ENCODE results near the gene MYOT.

The MYOT gene

DNA sequence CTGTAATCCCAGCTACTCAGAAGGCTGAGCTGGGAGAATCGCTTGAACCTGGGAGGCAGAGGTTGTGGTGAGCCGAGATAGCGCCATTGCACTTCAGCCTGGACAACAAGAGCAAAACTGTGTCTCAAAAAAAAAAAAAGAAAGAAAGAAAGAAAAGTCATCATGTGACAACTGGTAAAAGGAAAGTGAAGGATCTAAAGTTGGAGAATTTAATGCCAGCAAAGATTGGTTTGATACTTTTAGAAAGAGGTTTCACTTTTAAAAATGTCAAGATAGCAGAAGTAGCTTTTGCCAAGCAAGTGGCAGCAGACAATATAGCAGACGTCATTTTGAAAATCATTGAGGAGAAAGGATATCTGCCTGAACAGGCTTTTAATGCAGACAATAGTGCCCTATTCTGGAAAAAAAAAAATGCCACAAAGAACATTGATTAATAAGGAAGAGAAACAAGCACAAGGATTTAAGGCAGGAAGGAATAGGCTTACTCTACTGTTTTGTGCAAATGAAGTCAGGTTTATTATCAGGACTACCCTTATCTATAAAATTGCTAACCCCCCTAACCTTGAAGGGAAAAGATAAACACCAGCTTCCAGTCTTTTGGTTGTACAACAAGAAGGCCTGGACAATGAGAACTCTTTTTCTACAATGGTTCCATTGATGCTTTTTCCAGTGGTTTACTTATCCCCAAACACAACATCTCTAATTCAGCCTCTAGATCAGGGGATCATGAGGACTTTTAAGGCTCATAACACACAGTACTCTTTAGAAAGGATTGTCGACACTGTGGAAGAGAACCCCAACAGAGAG, 33.6 kb downstream of the MYOT start:
- no peak for DNase-seq (ENCODE audit: low read depth in 3 of 3)

DNA sequence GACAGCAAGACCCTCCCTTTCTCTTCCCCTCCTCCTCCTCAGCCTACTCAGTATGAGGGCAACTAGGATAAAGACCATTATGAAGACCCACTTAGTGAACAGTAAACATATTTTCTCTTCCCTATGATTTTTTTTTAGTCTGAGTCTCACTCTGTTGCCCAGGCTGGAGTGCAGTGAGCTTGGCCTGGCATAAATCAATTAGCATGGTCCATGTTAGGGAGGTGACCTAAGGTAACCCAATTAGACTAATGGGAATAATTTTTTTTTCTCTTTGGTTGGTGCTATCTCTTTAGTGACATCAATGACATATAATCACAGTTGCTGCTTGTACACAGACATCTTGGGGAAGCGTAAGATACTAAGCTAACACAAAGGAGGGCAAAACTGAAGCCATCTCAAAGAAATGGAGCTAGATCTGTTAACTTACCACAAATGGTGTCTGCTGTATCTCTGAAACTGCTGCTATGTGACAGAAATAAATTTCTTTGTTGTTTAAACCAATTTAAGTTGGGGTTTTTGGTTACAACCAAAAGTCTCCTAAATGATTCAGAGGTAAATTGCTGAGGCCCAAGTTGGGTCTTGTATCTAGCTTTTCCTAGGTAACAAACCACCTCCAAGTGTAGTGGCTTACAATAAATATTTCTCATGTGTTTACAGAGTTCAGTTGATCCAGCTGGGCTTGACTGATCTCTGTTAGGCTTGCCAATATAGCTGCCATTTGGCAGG, 34.9 kb downstream of the MYOT start:
- no peak for DNase-seq (ENCODE audit: low read depth in 3 of 3)

DNA sequence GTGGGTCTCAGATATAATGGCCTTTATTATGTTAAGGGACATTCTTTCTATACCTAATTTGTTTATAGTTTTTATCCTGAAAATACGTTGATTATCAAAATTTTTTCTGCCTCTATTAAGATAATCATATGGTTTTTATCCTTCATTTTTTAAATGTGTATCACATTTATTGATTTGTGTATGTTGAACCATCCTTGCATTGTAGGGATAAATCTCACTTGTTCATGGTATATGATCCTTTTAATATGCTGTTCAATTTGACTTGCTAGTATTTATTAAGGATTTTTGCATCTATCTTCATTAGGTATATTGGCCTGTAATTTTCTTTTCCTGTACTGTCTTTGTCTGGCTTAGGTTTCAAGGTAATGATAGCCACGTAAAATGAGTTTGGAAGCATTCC, 47.1 kb downstream of the MYOT start:
- DNase-seq (ENCODE audit: low read depth in 3 of 3), result no peak

DNA sequence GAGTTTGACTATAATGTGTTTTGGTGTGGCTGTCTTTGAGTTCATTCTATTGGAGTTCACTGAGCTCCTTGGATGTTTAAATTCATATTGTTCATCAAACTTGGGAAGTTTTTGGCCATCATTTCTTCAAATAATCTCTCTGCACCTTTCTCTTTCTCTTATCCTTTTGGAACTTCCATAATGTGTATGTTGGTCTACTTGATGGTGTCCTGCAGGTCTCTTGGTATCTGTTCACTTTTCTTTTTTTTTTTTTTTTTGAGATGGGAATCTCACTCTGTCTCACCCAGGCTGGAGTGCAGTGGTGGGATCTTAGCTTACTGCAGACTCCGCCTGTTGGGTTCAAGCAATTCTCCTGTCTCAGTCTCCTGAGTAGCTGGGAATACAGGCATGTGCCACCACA, 49.3 kb downstream of the MYOT start:
- DNase-seq (ENCODE audit: low read depth in 3 of 3), result no peak

DNA sequence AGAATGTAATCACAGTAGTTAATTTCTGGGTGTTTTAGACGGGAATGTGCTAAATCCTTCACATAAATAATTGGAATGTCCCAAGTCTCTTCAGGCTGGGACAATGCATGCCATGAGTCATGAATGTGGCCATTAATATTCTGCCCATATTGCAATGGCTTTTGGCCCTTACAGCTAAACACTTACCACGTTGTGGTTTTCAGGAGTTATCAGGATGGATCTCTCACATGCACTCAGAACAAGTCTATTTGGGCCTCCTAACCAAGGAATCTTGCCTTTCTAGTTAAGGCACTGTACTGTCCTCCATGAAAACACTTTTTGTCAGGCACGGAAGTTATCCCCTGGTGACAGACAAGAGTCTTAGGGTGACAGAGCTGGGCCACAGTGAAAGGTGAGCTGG, 54.3 kb downstream of the MYOT start:
- DNase-seq (ENCODE audit: low read depth in 3 of 3), result no peak

DNA sequence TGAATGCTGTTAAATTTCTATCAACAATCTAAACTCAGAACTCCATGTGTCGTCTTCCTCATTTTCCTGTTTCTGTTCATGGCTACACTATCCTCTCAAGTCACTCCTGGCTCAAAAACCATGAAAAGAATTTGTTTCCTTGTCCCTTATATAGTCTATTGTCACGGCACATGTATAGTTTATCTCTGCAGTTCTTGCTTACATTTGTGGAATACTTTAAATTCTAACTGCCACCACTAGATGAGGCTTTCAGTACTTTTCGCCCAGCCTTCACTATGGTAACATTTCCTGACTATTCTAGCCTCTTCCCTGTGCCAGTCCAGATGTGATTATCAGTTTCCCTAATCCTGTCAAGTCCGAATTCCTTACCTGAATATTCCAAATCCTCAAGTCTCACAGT, 56.2 kb downstream of the MYOT start:
- DNase-seq (ENCODE audit: low read depth in 3 of 3), result no peak

DNA sequence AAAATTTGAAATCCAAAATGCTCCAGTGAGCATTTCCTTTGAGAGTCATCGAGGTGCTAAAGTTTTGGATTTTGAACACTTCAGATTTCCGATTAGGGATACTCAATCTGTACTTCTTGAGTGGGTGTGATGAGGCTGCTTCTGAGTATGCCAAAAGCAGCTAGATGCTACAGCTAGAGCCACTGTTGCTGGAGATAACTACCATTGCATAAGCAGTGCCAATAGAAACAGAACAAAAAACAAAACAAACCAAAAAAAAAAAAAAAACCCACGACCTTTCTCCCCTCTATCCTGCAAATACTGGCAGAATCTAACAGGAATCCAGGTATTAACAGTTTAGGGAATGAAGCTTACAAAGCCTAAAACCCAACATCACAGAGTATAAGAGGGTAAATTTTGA, 65.1 kb downstream of the MYOT start:
- DNase-seq (ENCODE audit: low read depth in 3 of 3), result no peak

DNA sequence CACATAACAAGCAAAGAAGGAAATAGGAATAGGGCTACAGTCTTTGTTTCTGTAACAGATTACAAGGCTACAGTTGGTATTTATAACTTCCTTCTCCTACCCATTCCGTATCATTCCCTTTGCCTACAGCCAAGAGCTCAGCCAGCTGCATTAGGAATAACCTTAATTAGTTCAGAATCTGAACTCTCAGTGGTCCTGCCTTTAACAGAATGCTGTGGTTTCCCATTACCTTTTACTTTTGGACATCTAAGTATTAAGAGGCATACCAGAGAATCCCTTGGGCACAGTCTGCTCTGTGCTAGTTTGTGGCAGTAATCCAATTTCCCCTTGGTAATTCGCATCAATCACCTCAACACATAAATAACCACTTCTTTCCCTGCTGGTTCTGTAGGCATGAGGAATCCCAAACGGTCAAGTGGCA, 65.8 kb downstream of the MYOT start:
- DNase-seq (ENCODE audit: low read depth in 3 of 3), result no peak

DNA sequence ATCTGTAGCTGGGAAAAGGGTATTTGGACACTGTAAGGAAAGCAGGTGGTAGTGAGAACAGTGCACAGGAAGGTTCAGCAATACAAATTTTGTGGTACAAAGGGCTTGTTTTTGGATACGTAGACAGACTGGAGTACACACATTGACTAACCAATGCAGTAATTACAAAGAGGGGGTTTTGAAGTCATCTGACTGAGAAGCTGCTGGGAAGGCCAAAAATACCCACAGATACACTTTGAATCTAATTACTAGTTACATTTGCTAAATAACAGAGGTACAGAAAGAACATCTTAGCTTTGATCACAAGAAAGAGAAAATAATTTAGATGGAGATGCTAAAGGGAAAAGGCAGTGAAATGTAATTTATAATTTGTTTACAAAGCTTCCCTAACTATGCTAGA, 67.5 kb downstream of the MYOT start:
- DNase-seq (ENCODE audit: low read depth in 3 of 3), result no peak

DNA sequence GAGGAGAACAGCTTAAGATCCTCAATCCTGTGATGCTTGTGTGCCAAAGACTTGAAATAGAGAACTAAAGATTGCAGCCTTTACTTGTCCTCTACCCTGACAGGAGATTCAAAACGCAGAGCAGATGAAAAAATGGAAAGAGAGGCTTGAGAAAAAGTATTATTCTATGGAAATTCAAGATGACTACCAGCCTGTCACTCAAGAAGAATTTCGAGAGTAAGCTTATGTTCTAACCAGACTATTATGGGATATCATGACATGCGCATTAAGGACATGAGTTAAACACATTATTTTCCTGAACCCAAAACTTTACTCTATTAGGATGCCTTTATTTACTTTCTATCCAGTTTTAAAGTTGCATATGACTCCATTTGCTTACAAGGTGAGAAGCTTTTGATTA, 68.0 kb downstream of the MYOT start:
- no peak for DNase-seq (ENCODE audit: low read depth in 3 of 3)
